Esophagus squamous epithelium (tissue), 4 donors: ENCODE results near the gene CDK5RAP1.

Source experiments
- CTCF ChIP-seq, 6 experiments: fragments of 450-650 bp in 4 of 6; fragments of 200-600 bp in 2 of 6; sonication (generic) in 2 of 6; IDR thresholded peaks; one replicate each; pipeline ENCODE4 v1.5.1; 2016 to 2019; ENCODE audit warnings: antibody characterized with exemption in 6 of 6, mild to moderate bottlenecking in 4 of 6, moderate library complexity in 4 of 6
- POLR2A ChIP-seq, 4 donors: fragments of 450-650 bp; IDR thresholded peaks; one replicate each; pipeline ENCODE4 v1.6.1; 2017; ENCODE audit warnings: antibody characterized with exemption in 4 of 4, mild to moderate bottlenecking in 4 of 4, moderate library complexity in 3 of 4

GRCh38 chr20:33377366-33377765 is 24.0 kb downstream of the CDK5RAP1 start:
- no peak for TF ChIP-seq CTCF (IDR thresholded peaks at IDR 0.05)
- TF ChIP-seq POLR2A (IDR thresholded peaks at IDR 0.05) = no peak
